ENCODE data around the gene MITF.
A peak's percentile ranks its signal among the peaks of the same experiment; 100 is the strongest.

Gene MITF

DNA sequence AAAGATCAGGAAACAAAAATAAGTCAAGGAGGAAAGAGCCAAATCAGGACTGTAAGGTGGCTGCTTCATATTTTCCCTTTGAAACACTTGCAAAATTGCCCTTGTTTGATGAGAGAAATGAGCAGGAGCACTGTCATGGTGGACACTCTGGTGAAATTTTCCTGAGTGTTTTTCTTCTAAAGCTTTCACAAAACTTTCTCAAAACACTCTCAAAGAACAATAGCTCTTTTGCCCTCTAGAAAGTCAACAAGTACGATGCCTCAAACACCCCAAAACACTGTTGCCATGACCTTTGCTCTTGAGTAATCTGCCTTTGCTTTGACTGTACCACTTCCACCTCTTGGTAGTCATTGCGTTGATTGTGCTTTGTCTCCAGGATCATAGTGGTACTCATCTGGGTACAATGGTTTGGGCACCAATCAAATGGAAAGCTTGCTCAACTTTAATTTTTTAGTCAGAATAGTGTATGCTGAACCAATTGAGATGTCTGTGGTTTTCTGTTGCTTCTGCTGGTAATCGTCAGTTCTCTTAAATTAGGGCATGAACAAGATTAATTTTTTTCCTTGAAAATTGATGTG is 13.2 kb upstream of the MITF start:
- no peak for DNase-seq

DNA sequence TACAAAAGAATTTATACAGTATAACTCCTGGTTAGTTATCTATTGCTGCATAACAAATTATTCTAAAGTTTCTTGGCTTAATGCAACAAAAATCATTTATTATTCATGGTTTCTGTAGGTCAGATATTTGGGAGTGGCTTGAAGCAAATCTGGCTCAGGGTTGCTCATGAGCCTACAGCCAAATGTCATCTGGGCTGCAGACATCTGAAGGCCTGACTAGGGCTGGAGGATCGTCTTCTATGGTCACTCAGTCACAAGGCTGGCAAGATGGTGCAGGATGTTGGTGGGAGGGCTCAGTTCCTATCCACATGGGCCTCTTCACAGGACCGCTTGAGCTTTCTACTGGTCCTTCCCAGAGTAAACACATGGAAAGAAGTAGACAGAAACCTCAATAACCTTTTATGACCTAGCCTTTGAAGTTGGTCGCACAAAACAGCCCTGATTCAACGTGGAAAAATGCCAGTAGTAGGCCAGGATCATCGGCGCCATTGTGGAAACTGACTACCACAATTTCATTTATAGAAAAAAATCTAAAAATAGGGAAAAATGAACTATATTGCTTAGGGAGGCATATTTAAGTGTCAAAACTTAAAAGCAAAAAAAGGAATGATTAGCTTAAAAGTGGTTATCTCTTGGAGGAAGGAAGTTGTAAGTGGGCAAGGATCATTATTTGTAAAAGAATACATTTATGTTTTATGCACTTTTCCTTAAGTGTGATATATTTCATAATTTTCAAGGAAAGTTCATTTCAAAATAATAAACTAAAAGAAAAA is 9.9 kb upstream of the MITF start:
- DNase-seq: no peak

DNA sequence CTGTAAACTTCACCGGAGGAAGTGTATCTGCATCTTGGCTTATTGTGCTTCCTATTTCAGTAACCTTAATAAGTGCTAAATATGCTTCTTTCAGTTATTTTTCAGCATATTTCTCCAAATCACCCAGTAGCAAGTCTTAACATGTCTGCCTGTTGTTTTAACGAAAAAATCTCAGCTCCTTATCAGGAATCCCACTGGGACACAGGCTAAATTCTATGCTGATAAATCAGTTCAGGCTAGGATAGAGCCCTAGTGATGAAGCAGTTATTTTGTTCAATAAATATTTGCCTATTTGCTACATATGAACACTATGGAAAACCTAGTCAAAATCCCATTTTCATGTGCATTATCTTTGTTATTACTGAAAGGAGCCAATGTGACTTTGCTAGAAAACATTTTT is 8.2 kb upstream of the MITF start:
- DNase-seq: no peak

GRCh38 chr3:69735893-69736292 is 3.4 kb upstream of the MITF start:
- DNase-seq: no peak

GRCh38 chr3:69737392-69737791 is 1.9 kb upstream of the MITF start:
- no peak for DNase-seq

DNA sequence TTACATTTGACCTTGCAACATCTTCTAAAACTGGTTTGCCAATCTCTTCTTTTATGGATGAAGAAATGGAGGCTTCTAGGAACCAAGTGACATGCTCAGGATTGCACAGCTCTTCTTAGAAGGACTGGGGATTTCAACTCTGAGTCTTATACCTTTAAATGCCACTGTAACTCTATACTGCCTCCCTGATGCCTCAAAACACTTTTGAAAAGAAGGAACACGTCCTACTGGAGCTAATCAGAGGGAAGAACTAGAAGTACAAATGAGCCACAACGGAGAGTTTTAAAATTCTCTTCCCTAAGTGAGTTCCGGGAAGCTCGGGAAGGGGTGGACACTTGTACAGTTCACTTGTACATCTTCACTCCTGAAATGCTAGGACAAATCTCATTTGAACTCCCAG is 949 bp upstream of the MITF start:
- DNase-seq: no peak

DNA sequence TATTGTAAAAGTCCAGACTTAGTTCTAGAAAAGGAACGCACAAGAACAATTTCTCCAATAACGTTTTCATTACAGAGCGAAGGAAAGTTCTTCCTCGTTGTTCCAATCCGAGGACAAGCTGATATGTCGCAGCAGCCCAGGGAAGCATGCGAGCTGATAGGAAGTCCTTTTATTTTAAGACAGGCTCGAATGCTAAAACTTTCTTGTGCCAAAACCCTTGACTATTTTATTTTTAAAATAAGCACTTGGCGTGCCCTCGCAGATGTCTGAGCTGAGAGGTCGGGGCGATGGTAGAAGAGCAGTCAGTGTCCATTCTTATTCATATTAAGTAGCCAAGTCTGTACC is 433 bp upstream of the MITF start:
- no peak for DNase-seq

DNA sequence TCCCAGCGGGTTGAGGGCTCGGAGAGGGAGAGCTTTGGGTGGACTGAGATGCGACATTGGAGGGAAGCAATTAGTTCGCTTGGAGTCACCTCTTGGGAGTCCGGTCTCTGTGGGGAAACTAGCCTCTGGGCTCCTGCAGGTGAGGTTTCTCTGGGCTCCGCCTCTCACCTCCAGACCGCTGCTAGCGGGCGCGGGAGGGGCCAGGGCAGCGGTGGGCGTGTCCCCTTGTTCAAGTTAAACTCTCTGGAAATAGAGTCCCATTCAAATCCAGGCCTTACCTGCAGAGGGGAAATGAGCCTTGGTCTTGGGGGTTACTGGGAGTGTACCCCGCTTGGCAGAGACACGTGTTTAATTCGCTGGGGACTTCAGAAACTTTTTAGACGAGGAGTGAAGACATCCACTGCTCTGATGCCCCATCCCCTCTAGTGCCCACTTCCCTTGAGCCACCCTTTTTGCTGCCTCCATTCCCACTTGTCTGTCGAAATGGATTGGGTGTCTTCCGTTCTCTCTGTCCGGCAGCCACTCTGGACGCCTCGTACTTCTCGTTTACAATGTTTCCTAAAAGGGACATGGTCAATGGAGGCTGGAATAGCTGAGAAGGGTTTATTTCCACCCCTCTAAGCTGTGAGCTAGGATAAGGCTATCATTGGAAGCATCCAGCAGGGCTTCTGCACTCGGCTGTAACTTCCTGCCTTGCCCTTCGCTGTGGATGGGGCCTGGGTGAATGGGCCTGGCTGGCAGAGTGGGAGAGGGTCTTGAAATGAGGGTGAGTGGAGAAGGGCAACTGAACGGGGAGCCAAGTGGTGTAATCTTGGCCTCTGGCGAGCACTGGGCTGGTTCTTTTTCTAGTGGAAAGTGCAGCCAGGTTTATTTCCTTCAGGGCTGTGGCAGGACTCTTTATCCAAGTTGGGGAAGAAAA is 1.1 kb downstream of the MITF start:
- DNase-seq: peak in 19 of 58 donors; percentile 1 to 49 (median 19)

GRCh38 chr3:69741032-69741767 is 1.9 kb downstream of the MITF start:
- peak in 6 of 58 donors; percentile 2 to 54 (median 19) for DNase-seq

DNA sequence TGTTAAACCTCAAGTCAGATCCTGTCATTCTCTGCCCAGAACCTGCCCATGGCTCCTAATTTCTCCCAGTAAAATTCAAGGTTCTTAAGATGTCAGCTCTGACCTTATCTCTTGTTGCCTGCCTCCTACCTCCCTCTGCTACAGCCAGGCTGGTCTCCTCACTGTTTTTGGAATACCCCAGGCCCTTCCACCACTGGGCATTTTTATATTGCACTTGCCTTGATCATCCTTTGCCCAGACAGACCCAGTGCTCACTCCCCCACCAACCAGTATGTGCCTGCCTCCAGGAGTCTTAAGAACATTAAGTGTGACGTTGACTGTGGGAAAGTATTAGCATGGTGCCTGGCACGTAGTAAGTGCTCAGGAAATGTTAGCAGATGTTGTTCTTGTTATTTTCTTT is 3.1 kb downstream of the MITF start:
- DNase-seq: no peak

GRCh38 chr3:69743975-69744906 is 5.0 kb downstream of the MITF start:
- no peak for DNase-seq

DNA sequence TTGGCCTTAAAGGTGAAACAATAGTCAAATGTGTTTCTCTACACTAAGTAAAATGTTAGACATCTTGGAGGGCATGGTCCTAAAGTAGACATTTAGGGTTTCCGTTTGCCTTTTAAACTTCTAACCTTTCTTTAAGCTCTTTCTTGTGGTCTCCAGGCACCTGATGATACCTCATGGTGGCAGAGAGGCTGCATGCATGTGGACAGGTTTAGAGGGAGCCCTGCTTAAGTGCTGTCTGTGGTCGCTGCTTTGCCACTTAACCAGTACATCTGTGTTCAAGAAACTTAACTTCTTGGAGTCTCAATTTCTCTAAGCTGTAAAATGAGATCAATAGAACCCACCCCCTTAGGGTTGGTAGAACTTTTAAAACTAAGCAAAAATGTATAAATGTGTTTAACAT is 6.2 kb downstream of the MITF start:
- DNase-seq: no peak

DNA sequence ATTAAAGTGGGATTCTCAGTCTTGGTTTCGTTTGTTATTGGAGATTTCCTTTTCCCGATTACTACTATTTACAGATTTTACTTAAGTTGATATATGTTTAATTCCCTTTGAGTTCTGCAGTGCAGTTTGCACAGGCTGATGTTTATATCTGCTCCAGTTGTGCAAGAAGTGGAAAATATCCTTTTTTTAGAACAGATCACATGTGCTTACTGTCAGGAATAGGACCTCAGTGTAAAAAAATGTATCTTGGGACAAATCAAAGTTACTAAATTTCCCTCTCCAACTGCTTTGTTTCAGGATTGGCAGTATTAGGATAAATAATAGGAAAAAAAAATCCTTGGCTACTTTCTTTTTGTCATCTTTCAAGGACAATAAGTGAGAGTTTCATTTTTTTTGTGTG is 6.9 kb downstream of the MITF start:
- DNase-seq: no peak

DNA sequence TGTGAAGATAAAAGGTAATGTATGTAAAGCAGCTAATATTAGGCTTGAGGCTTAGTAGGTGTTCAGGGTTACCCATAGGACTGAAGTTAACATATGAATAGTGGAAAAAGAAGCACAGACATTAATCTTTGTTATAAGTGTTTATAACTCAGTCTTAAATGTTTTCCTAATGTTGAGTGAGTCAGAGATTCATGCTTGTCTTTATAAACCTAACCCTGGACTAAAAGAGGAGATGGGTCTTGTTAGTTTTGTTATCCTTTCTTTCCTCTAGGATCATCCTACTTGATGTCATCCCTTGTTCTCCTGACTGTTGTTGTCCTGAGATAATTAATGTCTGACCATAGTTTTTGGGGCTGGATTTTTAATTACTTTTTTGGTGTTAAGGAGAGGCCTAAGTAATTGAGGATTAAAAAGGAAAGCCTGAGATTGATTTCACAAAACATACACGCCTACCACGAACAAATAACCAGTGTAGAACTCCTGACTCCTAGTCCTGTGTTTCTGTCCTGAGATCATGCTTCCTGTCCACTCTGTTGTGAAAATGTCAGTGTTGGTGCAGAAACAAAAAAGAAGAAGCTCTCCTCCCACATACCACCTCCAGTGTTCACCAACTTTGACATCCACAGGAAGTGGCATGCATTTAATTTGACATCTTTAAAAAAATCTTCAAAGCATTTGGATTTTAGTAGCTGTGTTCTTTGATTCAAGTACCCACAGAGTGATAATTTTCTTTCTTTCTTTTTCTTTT is 8.4 kb downstream of the MITF start:
- no peak for DNase-seq

DNA sequence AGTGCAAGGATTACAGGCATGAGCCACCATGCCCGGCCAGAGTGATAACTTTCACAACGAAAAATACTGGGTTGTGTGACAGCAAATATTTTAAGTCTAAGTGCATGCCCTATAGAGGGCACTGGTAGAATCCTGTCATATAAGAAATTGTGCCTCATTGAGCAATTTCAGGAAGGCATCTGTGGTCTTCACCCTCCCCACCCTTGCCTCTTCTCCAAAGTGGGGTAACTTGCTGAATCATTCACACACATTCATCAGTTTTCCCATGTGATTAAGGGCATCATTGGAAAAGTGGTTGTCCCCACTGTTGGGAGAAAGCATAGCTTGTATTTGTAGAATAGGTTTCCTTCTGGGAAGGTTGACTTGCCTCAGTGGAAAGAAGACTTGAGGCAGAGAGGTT is 9.2 kb downstream of the MITF start:
- DNase-seq: no peak

GRCh38 chr3:69749461-69749860 is 10.2 kb downstream of the MITF start:
- DNase-seq: no peak

GRCh38 chr3:69750549-69750948 is 11.3 kb downstream of the MITF start:
- DNase-seq: no peak

DNA sequence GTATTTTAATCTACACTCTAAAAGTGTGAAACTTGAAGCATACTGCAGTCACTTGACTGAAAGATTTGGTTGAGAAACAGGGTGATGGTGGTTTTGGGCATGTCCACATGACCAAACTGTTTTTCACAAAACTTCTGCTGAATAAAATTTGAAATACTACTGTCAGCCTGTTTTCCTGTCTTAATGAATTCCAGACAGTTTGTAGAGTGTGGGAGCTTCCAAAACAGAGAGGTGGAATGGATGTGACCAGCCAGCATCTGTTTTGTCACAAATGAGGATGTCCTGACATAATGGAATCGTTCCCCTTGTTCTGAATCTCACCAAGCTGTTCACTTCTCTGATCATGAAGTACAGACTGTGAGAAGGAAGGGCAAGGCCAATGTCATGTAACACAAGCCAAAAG is 11.8 kb downstream of the MITF start:
- no peak for DNase-seq

DNA sequence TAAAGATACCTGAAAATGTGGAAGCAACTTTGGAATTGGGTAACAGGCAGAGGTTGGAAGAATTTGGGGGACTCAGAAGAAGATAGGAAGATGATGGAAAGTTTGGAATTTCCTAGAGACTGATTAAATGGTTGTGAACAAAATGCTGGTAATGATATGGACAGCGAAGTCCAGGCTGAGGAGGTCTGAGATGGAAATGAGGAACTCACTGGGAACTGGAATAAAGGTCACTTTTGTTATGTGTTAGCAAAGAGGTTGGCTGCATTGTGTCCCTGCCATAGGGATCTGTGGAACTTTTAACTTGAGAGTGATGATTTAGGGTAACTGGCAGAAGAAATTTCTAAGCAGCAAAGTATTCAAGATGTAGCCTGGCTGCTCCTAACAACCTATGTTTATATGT is 13.0 kb downstream of the MITF start:
- DNase-seq: no peak

Measured in anterior cingulate cortex (tissue), 58 donors.